H1 (cell line): ENCODE measurements around the gene NBEA. TPM values are rescaled to one million over a fixed set of nuclear protein-coding genes. Genes with fewer than 3 reads are reported as not detected.

ENCODE experiments used
- CTCF ChIA-PET: fragments of 300-600 bp; sonication (Branson Sonifier 250); formaldehyde crosslinking; loops from one replicate; lab custom pipeline; 2021; ENCODE audit not compliant: partially characterized antibody; lab: Charles Lee
- POLR2A ChIA-PET: fragments of 300-600 bp; sonication (Branson Sonifier 250); formaldehyde crosslinking; loops from one replicate; lab custom pipeline; 2021; ENCODE audit warnings: inconsistent platforms; ENCODE audit not compliant: partially characterized antibody; lab: Charles Lee
- DNase-seq, 2 experiments: peaks; one replicate each; pipeline versions ENCODE4 v3.0.0 to v3.0.0-alpha.2; 2010 to 2022; ENCODE audit warnings: low spot score in 2 of 2, low read depth in 1 of 2, mixed read lengths in 1 of 2
- FAIRE-seq: peaks from 2 replicates; lab custom pipeline; 2011; peaks lifted over from hg19 to GRCh38; lab: Jason Lieb, UNC
- H2AFZ ChIP-seq: 2 replicates; pipeline ENCODE4 v1.8.1; 2012; ENCODE audit warnings: low read length, inconsistent platforms
- H2AK5ac ChIP-seq: 2 replicates; pipeline ENCODE4 v1.6.1; 2013; ENCODE audit warnings: low read depth, low read length
- H2BK120ac ChIP-seq: replicated peaks from 2 replicates; pipeline ENCODE3; 2013; ENCODE audit warnings: low read depth, low read length, inconsistent platforms
- H2BK12ac ChIP-seq: 2 replicates; pipeline ENCODE4 v1.6.1; 2013; ENCODE audit warnings: low read depth, low read length
- H2BK15ac ChIP-seq: 2 replicates; pipeline ENCODE4 v1.6.1; 2013; ENCODE audit warnings: low read length
- H2BK20ac ChIP-seq: 2 replicates; pipeline ENCODE4 v1.6.1; 2013; ENCODE audit warnings: low read length
- H2BK5ac ChIP-seq: 2 replicates; pipeline ENCODE4 v1.6.1; 2013; ENCODE audit warnings: low read depth, low read length
- H3K14ac ChIP-seq: 2 replicates; pipeline ENCODE4 v1.6.1; 2013; ENCODE audit warnings: inconsistent platforms; ENCODE audit not compliant: insufficient read length
- H3K18ac ChIP-seq: 2 replicates; pipeline ENCODE4 v1.6.1; 2013; ENCODE audit warnings: low read length; ENCODE audit errors: extremely low read depth
- H3K23ac ChIP-seq: 2 replicates; pipeline ENCODE4 v1.6.1; 2013; ENCODE audit warnings: inconsistent platforms; ENCODE audit not compliant: insufficient read length
- H3K23me2 ChIP-seq: 2 replicates; pipeline ENCODE4 v1.6.1; 2013; ENCODE audit warnings: low read depth, low read length
- H3K27ac ChIP-seq: 2 replicates; pipeline ENCODE4 v1.6.1; 2011; ENCODE audit warnings: low read depth, low read length, inconsistent platforms
- H3K27me3 ChIP-seq, 4 experiments: replicated peaks in 1 of 4; 1 replicate in 1 of 4; 2 replicates in 3 of 4; pipeline versions ENCODE4 v1.6.1 to v1.8.1; 2011 to 2013; ENCODE audit warnings: low read length in 3 of 4, mild to moderate bottlenecking in 3 of 4, inconsistent platforms in 2 of 4, mixed read lengths in 2 of 4, moderate library complexity in 1 of 4; ENCODE audit not compliant: control insufficient read depth in 3 of 4, insufficient read depth in 3 of 4; ENCODE audit errors: extremely low read depth in 1 of 4
- H3K36me3 ChIP-seq, 4 experiments: 2 replicates each; pipeline versions ENCODE4 v1.6.1 to v1.8.1; 2011 to 2013; ENCODE audit warnings: mild to moderate bottlenecking in 4 of 4, low read length in 3 of 4, moderate library complexity in 2 of 4, control low read depth in 1 of 4, inconsistent platforms in 1 of 4; ENCODE audit not compliant: insufficient read depth in 4 of 4, control insufficient read depth in 2 of 4
- H3K4ac ChIP-seq: replicated peaks from 2 replicates; pipeline ENCODE3; 2013; ENCODE audit warnings: low read length, low read depth, mixed read lengths, inconsistent platforms; ENCODE audit not compliant: insufficient read length
- H3K4me1 ChIP-seq, 4 experiments: replicated peaks in 1 of 4; 1 replicate in 1 of 4; 2 replicates in 3 of 4; pipeline versions ENCODE4 v1.6.1 to v1.8.1; 2011 to 2013; ENCODE audit warnings: low read length in 3 of 4, inconsistent platforms in 2 of 4, mixed read lengths in 1 of 4; ENCODE audit not compliant: insufficient read depth in 4 of 4, control insufficient read depth in 3 of 4
- H3K4me2 ChIP-seq, 2 experiments: 2 replicates each; pipeline versions ENCODE4 v1.6.1 to v1.8.1; 2011 to 2013; ENCODE audit warnings: low read depth in 2 of 2, low read length in 2 of 2, control low read depth in 1 of 2, inconsistent platforms in 1 of 2, mild to moderate bottlenecking in 1 of 2; ENCODE audit not compliant: insufficient read depth in 1 of 2
- H3K4me3 ChIP-seq, 4 experiments: fragments of 200-600, 300-600 bp in 1 of 4; sonication (generic), shearing (Covaris generic), sonication (Bioruptor Twin) in 1 of 4; 2 replicates each; pipeline versions ENCODE4 v1.5.1 to v1.8.1; 2011 to 2016; ENCODE audit warnings: low read length in 4 of 4, low read depth in 3 of 4, control low read depth in 2 of 4, inconsistent platforms in 2 of 4, mild to moderate bottlenecking in 2 of 4, mixed read lengths in 1 of 4, moderate library complexity in 1 of 4; ENCODE audit not compliant: insufficient read depth in 2 of 4; ENCODE audit errors: extremely low read depth in 1 of 4
- H3K56ac ChIP-seq: replicated peaks from 2 replicates; pipeline ENCODE3; 2013; ENCODE audit warnings: low read depth, mild to moderate bottlenecking, mixed read lengths, low read length, inconsistent platforms; ENCODE audit not compliant: insufficient read length
- H3K79me1 ChIP-seq: 2 replicates; pipeline ENCODE4 v1.6.1; 2013; ENCODE audit warnings: low read depth, low read length, control low read depth
- H3K79me2 ChIP-seq, 2 experiments: 2 replicates each; pipeline versions ENCODE4 v1.6.1 to v1.8.1; 2012 to 2013; ENCODE audit warnings: low read length in 2 of 2, mild to moderate bottlenecking in 2 of 2, inconsistent platforms in 1 of 2; ENCODE audit not compliant: insufficient read depth in 2 of 2, control insufficient read depth in 1 of 2
- H3K9ac ChIP-seq, 4 experiments: replicated peaks in 1 of 4; 1 replicate in 1 of 4; 2 replicates in 3 of 4; pipeline versions ENCODE4 v1.6.1 to v1.8.1; 2011 to 2013; ENCODE audit warnings: low read depth in 3 of 4, low read length in 3 of 4, control low read depth in 2 of 4, mild to moderate bottlenecking in 2 of 4, moderate library complexity in 2 of 4, inconsistent platforms in 1 of 4; ENCODE audit errors: extremely low read depth in 1 of 4
- H3K9me3 ChIP-seq, 2 experiments: 2 replicates each; pipeline versions ENCODE4 v1.6.1 to v1.8.1; 2012 to 2013; ENCODE audit warnings: mild to moderate bottlenecking in 2 of 2, moderate library complexity in 2 of 2, control low read depth in 1 of 2, inconsistent platforms in 1 of 2, low read depth in 1 of 2, low read length in 1 of 2, mixed read lengths in 1 of 2; ENCODE audit not compliant: insufficient read depth in 2 of 2
- H4K20me1 ChIP-seq, 2 experiments: replicated peaks in 1 of 2; 2 replicates each; pipeline versions ENCODE3 to v1.8.1; 2011 to 2013; ENCODE audit warnings: inconsistent platforms in 2 of 2, low read length in 2 of 2, mild to moderate bottlenecking in 1 of 2; ENCODE audit not compliant: insufficient read depth in 2 of 2, control insufficient read depth in 1 of 2
- H4K5ac ChIP-seq: 2 replicates; pipeline ENCODE4 v1.6.1; 2013; ENCODE audit warnings: low read length, low read depth, mixed read lengths, inconsistent platforms; ENCODE audit not compliant: insufficient read length
- H4K8ac ChIP-seq: 2 replicates; pipeline ENCODE4 v1.8.0; 2013; ENCODE audit warnings: mild to moderate bottlenecking, moderate library complexity, low read length, inconsistent platforms; ENCODE audit not compliant: insufficient read depth; ENCODE audit errors: extremely low read depth
- H4K91ac ChIP-seq: replicated peaks from 2 replicates; pipeline ENCODE3; 2013; ENCODE audit warnings: low read length, mixed read lengths, inconsistent platforms; ENCODE audit not compliant: insufficient read length
- BACH1 ChIP-seq: IDR thresholded peaks from 2 replicates; pipeline ENCODE4 v1.6.1; 2012; ENCODE audit warnings: low read length, improper control_type of control experiment
- CEBPB ChIP-seq: IDR thresholded peaks from 2 replicates; pipeline ENCODE4 v1.6.1; 2012; ENCODE audit warnings: low read depth, low read length
- CHD1 ChIP-seq: IDR thresholded peaks from 2 replicates; pipeline ENCODE4 v1.6.1; 2012; ENCODE audit warnings: low read depth, low read length, improper control_type of control experiment
- GABPA ChIP-seq: IDR thresholded peaks from 2 replicates; pipeline ENCODE4 v1.6.1; 2011; ENCODE audit warnings: mild to moderate bottlenecking, low read length, moderate library complexity, borderline replicate concordance; ENCODE audit not compliant: insufficient read depth
- HDAC6 ChIP-seq: IDR thresholded peaks from one replicate; pipeline ENCODE4 v1.7.1; 2012; ENCODE audit warnings: low read depth, mild to moderate bottlenecking, inconsistent platforms, low read length, moderate library complexity
- JUN ChIP-seq: IDR thresholded peaks from 2 replicates; pipeline ENCODE4 v1.6.1; 2011; ENCODE audit warnings: low read depth, mild to moderate bottlenecking, improper control_type of control experiment, low read length
- JUND ChIP-seq: IDR thresholded peaks from 2 replicates; pipeline ENCODE4 v1.6.1; 2011; ENCODE audit warnings: mild to moderate bottlenecking, improper control_type of control experiment, low read length
- POLR2A ChIP-seq, 2 experiments: IDR thresholded peaks; 1 replicate in 1 of 2; 2 replicates in 1 of 2; pipeline ENCODE4 v1.6.1; 2011; ENCODE audit warnings: low read depth in 2 of 2, low read length in 2 of 2, mild to moderate bottlenecking in 2 of 2; ENCODE audit errors: control extremely low read depth in 1 of 2
- SIN3A ChIP-seq, 2 experiments: IDR thresholded peaks in 1 of 2; conservative IDR thresholded peaks in 1 of 2; 2 replicates each; pipeline ENCODE4 v1.6.1; 2011 to 2012; ENCODE audit warnings: low read length in 2 of 2, improper control_type of control experiment in 1 of 2, low read depth in 1 of 2, mild to moderate bottlenecking in 1 of 2
- SIRT6 ChIP-seq: IDR thresholded peaks from one replicate; pipeline ENCODE4 v1.7.1; 2012; ENCODE audit warnings: low read length, inconsistent platforms
- SP1 ChIP-seq: IDR thresholded peaks from 2 replicates; pipeline ENCODE4 v1.6.1; 2011; ENCODE audit warnings: low read depth, low read length
- SP2 ChIP-seq: IDR thresholded peaks from 2 replicates; pipeline ENCODE4 v1.6.1; 2012; ENCODE audit warnings: mild to moderate bottlenecking, low read length, inconsistent platforms
- TCF12 ChIP-seq: IDR thresholded peaks from 2 replicates; pipeline ENCODE4 v1.6.1; 2011; ENCODE audit warnings: low read depth, mild to moderate bottlenecking, low read length
- TEAD4 ChIP-seq: IDR thresholded peaks from 2 replicates; pipeline ENCODE4 v1.6.1; 2012; ENCODE audit warnings: low read depth, low read length, inconsistent platforms, mixed read lengths
- YY1 ChIP-seq: IDR thresholded peaks from 2 replicates; pipeline ENCODE4 v1.6.1; 2011; ENCODE audit warnings: low read depth, mild to moderate bottlenecking, low read length
- ZNF274 ChIP-seq: IDR thresholded peaks from 2 replicates; pipeline ENCODE4 v1.7.0; 2012; ENCODE audit warnings: low read length, borderline replicate concordance; ENCODE audit errors: extremely low read depth
- polyA plus RNA-seq, 7 experiments: library from polyadenylated mRNA; depleted of rRNA in 3 of 7; stranded (reverse) in 5 of 7; unstranded in 2 of 7; fragments of >200 nt in 5 of 7; fragments of 200-250 nt in 2 of 7; gene quantifications; 1 replicate in 5 of 7; 2 replicates in 1 of 7; 4 replicates in 1 of 7; pipeline versions ENCODE4 v1.2.1 to v1.2.3, GENCODE V29; 2011 to 2013; ENCODE audit warnings: missing spikeins in 2 of 7, mixed read lengths in 2 of 7
- total RNA-seq: library from RNA; stranded (reverse); fragmentation: NEBNext Ultra II Directional; extraction: Animal tissue kit (Norgen Biotek cat#: 25700); gene quantifications from 2 replicates; pipeline ENCODE4 v1.2.1, GENCODE V29; 2021

The NBEA gene
- total and polyA plus RNA-seq, 2 of the 8 experiments (the other 6 are each of a cell fraction or from before 2014, with no cell fraction given) = 14.2 to 21.5 TPM

- TF ChIP-seq CHD1 (no peak), POLR2A (IDR thresholded peaks at IDR 0.05; ENCODE audit: control extremely low read depth in 1 of 2, low read depth in 2 of 2, low read length in 2 of 2) (no peak), YY1 (no peak), BACH1 (no peak), ZNF274 (no peak), SIRT6 (no peak), SP1 (no peak), GABPA (no peak), JUND (no peak), JUN (no peak), HDAC6 (no peak), CEBPB (no peak), TEAD4 (no peak), TCF12 (no peak), SIN3A (conservative IDR thresholded peaks at IDR 0.05 in 1 of 2, IDR thresholded peaks at IDR 0.05 in 1 of 2; ENCODE audit: low read depth in 1 of 2, low read length in 2 of 2) (no peak), SP2 (no peak)
- Histone ChIP-seq H2BK120ac (no peak overlapping the region), H3K27me3 (no peaks in the 10 kb centered on the region), H3K27ac (no peak overlapping the region), H3K56ac (no peak overlapping the region), H3K23ac (no peak overlapping the region), H2BK5ac (no peak overlapping the region), H3K79me1 (no peaks in the 10 kb centered on the region), H4K5ac (no peak overlapping the region), H2AK5ac (no peak overlapping the region), H3K9ac (no peak overlapping the region), H2BK12ac (no peak overlapping the region), H3K4me2 (no peak overlapping the region), H4K20me1 (no peaks in the 10 kb centered on the region), H2BK15ac (no peak overlapping the region), H3K14ac (no peak overlapping the region), H2BK20ac (no peak overlapping the region), H3K4me3 (no peak overlapping the region), H4K8ac (no peak overlapping the region), H3K9me3 (peaks cover 7 to 16% of the 10 kb centered on the region in 2 experiments; a peak in 3 of 4 replicates), H3K4me1 (no peaks in the 10 kb centered on the region), H3K4ac (no peak overlapping the region), H3K79me2 (no peaks in the 10 kb centered on the region), H3K23me2 (no peaks in the 10 kb centered on the region), H3K18ac (no peak overlapping the region), H4K91ac (no peak overlapping the region), H3K36me3 (0 out of 8 replicates have a peak, but pooled peaks cover 0 to 2% (median 0%) of the 10 kb centered on the region in 4 experiments), H2AFZ (no peak overlapping the region)
- FAIRE-seq (no peak), DNase-seq (no peak)
- ChIA-PET CTCF (no interaction called here), POLR2A (no interaction called here)
Observed at GRCh38 chr13:35260316-35260715, 318.2 kb downstream of the NBEA start.
